ENCODE measurements around the gene UBR7. TPM values are rescaled to one million over a fixed set of nuclear protein-coding genes. Genes with fewer than 3 reads are reported as not detected.

The UBR7 gene
- total and polyA plus RNA-seq, 2 experiments from 2014 or later: 12.4 to 45.3 TPM

DNA sequence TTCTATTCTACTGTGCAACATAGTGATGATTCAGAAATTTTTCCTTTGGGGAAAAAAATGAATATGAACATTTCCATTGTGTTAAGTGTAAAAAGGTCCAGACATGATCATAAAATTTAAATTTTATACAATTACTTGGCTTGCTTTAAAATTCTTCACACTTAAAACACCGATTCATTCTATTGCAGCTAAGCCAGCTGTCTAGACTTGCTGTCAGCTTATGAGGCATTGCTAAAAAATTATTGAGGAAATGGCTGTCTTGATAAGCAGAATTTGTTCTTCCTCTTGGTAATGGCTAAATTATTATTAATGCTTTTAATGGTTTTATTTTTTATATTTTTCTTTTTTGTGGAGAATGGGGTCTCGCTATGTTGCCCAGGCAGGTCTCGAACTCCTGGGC lies 20.1 kb upstream of the UBR7 start:
- Histone ChIP-seq H4K20me1 (replicated peaks; ENCODE audit: insufficient read depth) (0 out of 2 replicates have a peak, but pooled peaks cover 12% of the 10 kb centered on the region), H3K4me2 (no peak overlapping the region), H3K4me1 (ENCODE audit: insufficient read depth) (peaks cover 6% of the 10 kb centered on the region; the same call in 1 of the 2 replicates), H3F3A (replicated peaks; ENCODE audit: low read depth) (peaks cover 18% of the 10 kb centered on the region), H3K79me2 (replicated peaks; ENCODE audit: insufficient read depth) (peaks cover 38% of the 10 kb centered on the region), H3K4me3 (no peak overlapping the region), H3K27me3 (ENCODE audit: insufficient read depth) (no peaks in the 10 kb centered on the region), H3K36me3 (ENCODE audit: insufficient read depth) (peaks cover 19% of the 10 kb centered on the region; the same call in 1 of the 2 replicates), H2AFZ (no peak overlapping the region), H3K9me2 (ENCODE audit: insufficient read depth) (no peaks in the 10 kb centered on the region), H3K27ac (ENCODE audit: low read depth) (no peak overlapping the region)
- Mint-ChIP-seq H3K4me1 (peaks cover 16% of the 10 kb centered on the region; the same call in 2 of the 3 replicates), H3K4me3 (no peak overlapping the region), H3K9me3 (no peaks in the 10 kb centered on the region), H3K36me3 (ENCODE audit: low read depth) (peaks cover 19% of the 10 kb centered on the region), H3K27ac (no peak overlapping the region), H3K27me3 (ENCODE audit: insufficient read depth, low read depth, poor library complexity) (peaks cover 7% of the 10 kb centered on the region)
- no peak for DNase-seq (ENCODE audit: low spot score)
- no peak for ATAC-seq
- TF ChIP-seq ZNF462 (CRISPR knock-in tag; IDR thresholded peaks at IDR 0.05) (no peak), NANOG (IDR thresholded peaks at IDR 0.05; ENCODE audit: borderline replicate concordance) (no peak), CTCF (conservative IDR thresholded peaks at IDR 0.05; ENCODE audit: low read depth in 2 of 2) (no peak), ZNF331 (CRISPR knock-in tag; IDR thresholded peaks at IDR 0.05; ENCODE audit: low read depth) (no peak)

All from GM23338 (cell line).